GDM1 (cell line): Measurements from ENCODE around the gene GSG1L.

Experiments
- DNase-seq: peaks from one replicate; lab custom pipeline; 2025; lab: John Stamatoyannopoulos, UW

GSG1L gene

DNA sequence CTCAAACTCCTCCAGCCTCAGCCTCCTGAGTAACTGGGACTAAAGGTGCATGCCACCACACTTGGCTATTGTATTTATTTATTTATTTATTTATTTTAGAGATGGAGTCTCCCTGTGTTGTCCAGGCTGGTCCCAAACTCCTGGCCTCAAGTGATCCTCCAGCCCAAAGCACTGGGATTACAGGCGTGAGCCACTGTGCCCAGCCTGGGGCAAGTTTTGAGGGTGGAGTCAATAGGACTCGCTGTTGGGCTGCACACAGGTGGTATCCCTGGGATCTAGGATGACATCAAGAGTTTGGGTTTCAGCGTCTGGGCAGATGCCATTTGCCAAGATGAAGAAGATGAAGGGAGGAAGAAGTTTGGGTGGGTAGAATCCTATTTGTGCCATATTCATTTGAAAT lies 213.9 kb downstream of the GSG1L start:
- DNase-seq, result no peak

GRCh38 chr16:27847030-27847550 lies 216.4 kb downstream of the GSG1L start:
- DNase-seq, result no peak

DNA sequence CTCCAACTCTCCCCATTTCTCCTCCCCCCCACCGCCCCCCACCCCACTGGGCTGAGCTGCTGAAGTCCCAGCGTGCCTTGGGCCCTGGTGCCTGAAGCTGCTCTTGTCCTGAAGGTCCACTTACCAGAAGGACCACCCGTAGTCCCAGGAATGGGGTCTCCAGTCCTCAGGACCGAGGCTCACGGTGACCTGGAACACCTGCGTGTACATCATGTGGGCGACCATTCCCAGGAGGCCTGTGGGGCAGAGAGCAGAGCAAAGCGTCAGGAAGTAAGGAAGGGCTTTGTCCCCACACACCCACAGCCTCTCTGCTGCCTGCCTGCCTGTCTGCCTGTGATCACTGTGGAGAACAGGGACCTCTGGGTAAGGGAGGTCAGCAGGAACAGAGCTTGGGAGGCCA lies 218.7 kb downstream of the GSG1L start:
- no peak for DNase-seq

DNA sequence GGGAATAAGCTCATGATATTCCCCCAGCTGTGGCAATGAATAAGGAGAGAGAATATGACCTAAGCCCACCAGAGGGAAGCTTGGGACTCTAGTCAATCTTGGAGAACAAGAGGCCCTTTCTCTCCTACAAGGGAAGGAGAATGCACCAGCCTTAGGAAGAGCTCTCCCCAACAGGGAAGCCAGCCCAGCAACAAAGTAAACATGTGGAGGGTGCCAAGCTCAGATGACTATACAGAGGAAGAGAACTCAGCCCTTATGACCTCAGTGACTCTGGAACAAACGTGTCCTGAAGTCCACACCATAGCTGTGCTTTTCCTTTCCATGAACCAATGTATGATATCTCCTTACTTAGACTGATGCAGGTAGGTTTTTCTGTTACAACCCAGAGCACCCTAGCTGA lies 219.7 kb downstream of the GSG1L start:
- no peak for DNase-seq

- DNase-seq, result no peak
These were observed 221.6 kb downstream of the GSG1L start for GRCh38 chr16:27841911-27842310.

- DNase-seq, result no peak
These were observed 222.3 kb downstream of the GSG1L start for GRCh38 chr16:27841061-27841801.

GRCh38 chr16:27840311-27841060 lies 223.0 kb downstream of the GSG1L start:
- DNase-seq, result no peak

DNA sequence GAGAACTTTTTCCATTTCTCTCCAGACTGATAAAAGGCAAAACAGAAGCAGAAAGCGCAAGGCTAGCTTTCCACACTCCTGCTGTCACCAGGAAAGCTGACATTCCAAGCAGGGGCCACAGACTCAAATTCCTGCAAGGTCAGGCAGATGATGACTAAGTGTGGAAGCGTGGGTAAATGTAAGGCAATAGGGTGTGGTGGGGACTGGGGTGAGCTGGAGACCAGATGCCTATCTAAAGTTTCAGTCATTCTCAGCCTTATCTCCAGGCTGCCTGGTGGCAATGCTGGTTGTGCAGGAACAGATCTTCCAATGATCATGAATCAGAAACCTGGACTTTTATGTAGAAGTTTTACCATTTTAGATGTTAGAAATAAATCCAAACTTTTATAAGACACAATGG lies 224.1 kb downstream of the GSG1L start:
- no peak for DNase-seq

DNA sequence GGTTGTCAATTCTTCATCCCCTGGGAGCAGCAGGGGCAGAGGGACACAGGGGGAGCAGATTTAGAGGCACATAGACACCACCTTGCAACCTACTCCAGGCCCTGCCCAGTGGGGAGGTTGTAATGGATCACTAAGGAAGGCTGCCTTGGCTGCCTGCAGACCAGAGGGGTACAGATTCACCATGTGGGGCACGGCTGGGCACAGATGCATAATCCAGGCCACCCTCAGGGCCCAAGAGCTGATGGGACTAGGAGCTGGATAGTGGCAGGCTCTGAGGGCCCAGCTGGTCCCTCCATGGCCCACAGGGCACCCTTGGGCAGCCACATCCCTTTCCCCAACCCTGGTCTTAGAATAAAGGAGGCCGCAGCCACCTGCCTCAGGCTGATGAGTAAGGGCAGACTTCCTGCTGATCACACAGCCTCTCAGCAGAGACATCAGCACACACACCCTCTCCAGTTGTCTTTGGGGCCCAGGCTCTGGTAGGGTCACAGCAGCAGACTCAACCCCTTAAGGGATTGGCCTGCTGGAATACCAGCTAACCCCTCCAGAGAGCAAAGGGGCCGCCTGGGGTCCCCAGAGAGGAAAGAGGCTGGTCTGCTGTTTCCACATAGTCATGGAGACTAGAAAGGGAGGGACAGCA lies 224.9 kb downstream of the GSG1L start:
- DNase-seq, result no peak

DNA sequence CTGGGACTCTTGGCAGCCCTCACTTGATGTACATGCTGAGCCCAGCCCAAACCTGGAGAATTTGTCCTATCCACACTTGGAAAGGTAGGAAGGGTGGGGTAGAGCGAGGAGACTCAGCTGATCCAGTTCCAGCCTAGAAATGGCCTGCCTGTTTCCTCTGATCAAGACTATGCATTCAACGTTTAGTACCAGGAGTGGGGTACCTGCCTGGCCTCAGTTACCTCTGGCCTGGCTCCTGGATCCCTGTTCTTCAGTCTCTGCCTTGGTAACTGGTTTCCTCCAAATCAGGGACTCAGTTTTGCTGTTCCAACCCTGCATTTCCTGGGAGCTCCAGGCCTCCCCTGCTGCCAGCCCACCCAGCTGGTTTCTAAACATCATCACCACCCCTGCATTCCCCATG lies 233.5 kb downstream of the GSG1L start:
- DNase-seq, result no peak

- no peak for DNase-seq
These were observed 234.8 kb downstream of the GSG1L start for GRCh38 chr16:27828671-27829070.

GRCh38 chr16:27827765-27828164 lies 235.7 kb downstream of the GSG1L start:
- no peak for DNase-seq

DNA sequence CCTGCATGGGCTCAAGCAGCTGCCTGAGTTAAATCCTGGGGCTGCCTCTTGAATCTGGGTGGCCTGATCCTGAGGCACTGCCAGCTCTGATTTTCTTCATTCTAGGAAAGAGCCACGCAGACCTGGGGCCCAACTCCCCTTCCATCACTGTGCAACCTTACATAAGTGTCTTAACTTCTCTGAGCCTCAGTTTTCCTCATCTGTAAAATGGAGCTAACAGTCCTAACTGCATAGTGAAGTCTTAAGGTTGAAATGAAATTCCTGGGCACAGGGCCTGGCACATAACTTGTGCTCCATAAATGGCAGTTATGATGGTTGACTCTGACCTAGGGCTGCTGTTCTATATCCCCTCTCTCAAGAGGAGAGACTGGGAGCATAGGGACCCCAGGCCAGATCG lies 236.6 kb downstream of the GSG1L start:
- no peak for DNase-seq

DNA sequence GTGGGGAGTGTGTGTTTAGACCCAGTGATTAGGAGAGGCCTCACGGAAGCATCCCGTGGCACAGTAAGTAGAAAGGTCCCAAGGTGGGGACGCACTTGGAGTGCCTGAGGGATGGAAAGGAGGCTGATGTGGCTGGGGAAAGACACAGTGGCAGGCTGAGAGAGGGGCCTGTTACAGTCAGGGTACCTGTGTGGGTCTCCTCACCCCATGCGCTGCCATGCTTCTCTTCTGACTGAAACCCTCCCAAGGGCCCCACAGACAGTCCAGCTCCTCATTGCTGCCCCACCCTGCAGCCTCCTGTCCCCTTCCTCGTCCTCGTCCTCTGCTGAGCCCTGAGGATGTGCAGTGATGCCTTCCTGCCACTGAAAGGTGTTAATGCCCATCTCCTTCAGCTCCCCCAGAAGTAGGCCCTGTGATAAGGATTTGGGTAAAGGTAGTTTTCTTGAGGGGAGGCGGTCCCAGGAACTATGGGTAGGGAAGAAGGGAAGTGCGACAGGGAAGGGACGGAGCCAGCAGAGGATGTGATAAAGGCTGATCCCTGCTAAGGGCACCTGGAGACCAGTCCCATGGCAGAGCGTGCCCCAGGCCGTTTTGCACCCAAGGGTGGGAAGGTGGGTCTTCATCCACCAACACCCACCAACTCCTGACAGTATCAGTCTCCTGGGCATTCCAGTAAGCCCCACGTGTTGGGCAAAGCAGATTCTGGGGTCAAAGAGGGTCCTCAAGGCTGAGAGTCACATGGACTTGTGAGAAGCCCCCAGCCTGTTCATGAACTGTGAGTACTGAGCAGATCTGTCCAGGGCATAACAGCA lies 237.2 kb downstream of the GSG1L start:
- no peak for DNase-seq

DNA sequence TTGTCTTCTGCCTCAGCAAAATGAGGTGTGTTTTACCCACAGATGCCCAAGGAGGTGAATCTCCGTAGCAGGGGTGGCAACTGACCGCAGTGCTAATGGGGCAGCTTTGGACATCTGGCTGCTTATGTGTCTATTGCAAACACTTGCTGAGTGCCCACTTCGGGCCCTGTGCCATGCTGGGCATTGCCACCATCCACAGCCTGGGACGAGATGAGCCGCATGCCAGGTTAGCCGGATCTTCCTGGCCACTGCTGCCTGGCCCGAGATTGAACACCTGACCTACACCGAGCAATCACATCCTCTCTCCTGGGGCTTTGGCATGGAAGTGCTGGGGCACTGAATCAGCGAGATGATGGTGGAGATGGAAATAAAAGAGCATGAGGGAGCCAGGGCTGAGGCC lies 238.7 kb downstream of the GSG1L start:
- no peak for DNase-seq

DNA sequence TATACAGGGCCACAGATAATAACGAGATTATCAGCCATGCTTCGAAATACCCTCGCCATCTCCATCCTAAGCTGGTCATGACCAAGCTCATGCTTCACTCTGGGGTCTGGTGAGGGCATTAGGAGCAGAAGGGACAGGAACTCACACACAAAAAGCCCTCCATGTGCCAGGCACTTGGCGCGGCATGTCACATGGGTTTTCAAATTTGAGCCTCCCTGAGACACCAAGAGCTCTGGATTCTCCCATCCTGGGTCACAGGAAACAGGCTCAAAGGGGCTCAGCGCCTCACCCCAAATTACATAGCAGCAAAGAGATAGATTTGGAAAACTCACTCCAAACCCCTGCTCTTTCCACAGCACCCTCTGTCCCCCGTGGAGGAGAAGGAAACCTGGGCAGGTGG lies 239.5 kb downstream of the GSG1L start:
- no peak for DNase-seq

DNA sequence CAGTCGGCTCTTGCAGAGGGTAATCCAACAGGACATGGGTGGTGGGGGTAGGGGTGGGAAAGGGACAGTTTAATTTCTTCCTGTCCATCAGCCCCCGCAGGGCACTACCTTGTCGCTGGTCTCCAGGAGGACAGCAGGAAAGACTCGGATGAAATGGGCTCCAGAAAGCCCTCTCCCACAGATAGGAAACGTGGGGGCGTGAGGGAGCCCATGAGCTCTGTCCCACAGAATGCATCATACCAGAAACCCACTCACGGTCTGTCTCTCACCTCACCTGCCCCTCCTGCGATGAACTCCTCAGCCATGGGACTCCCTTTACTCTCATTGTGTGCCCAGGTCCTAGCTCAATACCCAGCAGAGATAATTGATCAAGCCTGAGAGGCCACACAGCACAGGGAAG lies 240.1 kb downstream of the GSG1L start:
- no peak for DNase-seq

GRCh38 chr16:27822996-27823395 lies 240.5 kb downstream of the GSG1L start:
- DNase-seq, result no peak

- DNase-seq, result no peak
These were observed 241.0 kb downstream of the GSG1L start for GRCh38 chr16:27822529-27822928.

- no peak for DNase-seq
These were observed 242.7 kb downstream of the GSG1L start for GRCh38 chr16:27820646-27821345.

GRCh38 chr16:27819881-27820610 lies 243.5 kb downstream of the GSG1L start:
- DNase-seq, result no peak
